Adrenal gland (tissue), 12 donors: ENCODE data around the gene COASY. TPM values are rescaled to one million over a fixed set of nuclear protein-coding genes. Genes with fewer than 3 reads are reported as not detected.
"Not testable (repeated sequence)": the region's sequence is repeated elsewhere in the genome, so short reads cannot be mapped to it uniquely, and the experiment has no call there.

Experiments
- DNase-seq, 7 donors: peaks; one replicate each; pipeline ENCODE4 v3.0.0-alpha.2; 2019 to 2020
- H3K27ac ChIP-seq, 5 donors: fragments of 200-600 bp; sonication (generic) in 4 of 5; 1 replicate in 3 of 5; 2 replicates in 2 of 5; pipeline versions ENCODE4 v1.5.1 to v1.8.0; 2016 to 2020; ENCODE audit warnings: mild to moderate bottlenecking in 1 of 5
- H3K27me3 ChIP-seq: fragments of 200-600 bp; 2 replicates; pipeline ENCODE4 v1.8.0; 2021
- H3K36me3 ChIP-seq, 2 donors: fragments of 200-600 bp; replicated peaks in 1 of 2; 1 replicate in 1 of 2; 2 replicates in 1 of 2; pipeline versions ENCODE4 v1.5.1 to v1.8.0; 2018 to 2022
- H3K4me1 ChIP-seq, 2 donors: fragments of 200-600 bp; replicated peaks in 1 of 2; 1 replicate in 1 of 2; 2 replicates in 1 of 2; pipeline versions ENCODE4 v1.5.1 to v1.8.0; 2018 to 2021
- H3K4me3 ChIP-seq, 4 donors: fragments of 200-600 bp; sonication (generic) in 3 of 4; one replicate each; pipeline ENCODE4 v1.5.1; 2016 to 2018
- H3K9me3 ChIP-seq, 3 donors: fragments of 200-600 bp; sonication (generic) in 1 of 3; replicated peaks in 1 of 3; 1 replicate in 2 of 3; 2 replicates in 1 of 3; pipeline versions ENCODE4 v1.5.1 to v1.8.0; 2016 to 2021
- CTCF ChIP-seq, 6 experiments: fragments of 450-650 bp in 4 of 6; fragments of 200-600 bp in 2 of 6; sonication (generic) in 1 of 6; IDR thresholded peaks; 1 replicate in 5 of 6; 2 replicates in 1 of 6; pipeline versions ENCODE4 v1.5.1 to v1.8.0; 2016 to 2021; ENCODE audit warnings: antibody characterized with exemption in 6 of 6, mild to moderate bottlenecking in 2 of 6, moderate library complexity in 1 of 6
- POLR2A ChIP-seq, 2 donors: fragments of 450-650 bp; IDR thresholded peaks; one replicate each; pipeline ENCODE4 v1.6.1; 2017; ENCODE audit warnings: antibody characterized with exemption in 2 of 2, mild to moderate bottlenecking in 2 of 2, moderate library complexity in 1 of 2
- WGBS, 4 donors: extraction: QIAGEN DNeasy Blood & Tissue Kit in 2 of 4; methylation state at CpG; one replicate each; pipeline versions ENCODE4 v1.1.5 to v1.1.7; 2013 to 2017; 5-methylcytosine and 5-hydroxymethylcytosine counted together
- intact Hi-C, 2 donors: fragments of 100-400 bp; cut with DNase I; formaldehyde crosslinking; loops; one replicate each; pipeline versions ENCODE4 v1.14.1 to v1.15.0; 2022 to 2023
- polyA plus RNA-seq, 3 donors: library from polyadenylated mRNA; stranded (reverse); fragments of 200-250 nt in 2 of 3; fragments of 350-450 nt in 1 of 3; fragmentation: Illumina TruSeq in 1 of 3; extraction: RNeasy Lipid Tissue Mini Kit (QIAGEN cat#74804) in 1 of 3; gene quantifications; one replicate each; pipeline ENCODE4 v1.2.3, GENCODE V29; 2013 to 2014
- total RNA-seq, 9 donors: library from RNA; depleted of rRNA in 4 of 9; stranded (reverse); fragments of >200 nt in 4 of 9; fragments of 120-200 nt in 1 of 9; fragmentation: NEBNext Ultra II Directional in 1 of 9; extraction: Animal tissue kit (Norgen Biotek cat#: 25700) in 1 of 9; gene quantifications; one replicate each; pipeline versions ENCODE4 v1.1.0 to v1.2.4, GENCODE V29; 2013 to 2023
- donor health status: healthy with polysubstance abuse.
- donor health status: Bipolar disorder and iron deficiency.
- donor health status: DM: yes; HTN: yes; CAD: no.
- donor health status: DM: no; HTN: no; CAD: no.
- donor health status: DM: no; HTN: no; CAD: no.
- donor health status: DM: yes; HTN: yes; CAD: no.

Gene COASY
- total and polyA plus RNA-seq, 12 donors = 46.8 to 192 (median 91.8) TPM

GRCh38 chr17:42541041-42541833, 20.7 kb upstream of the COASY start:
- Histone ChIP-seq H3K9me3 (no peaks in the 10 kb centered on the region), H3K27ac (no peak overlapping the region), H3K27me3 (no peaks in the 10 kb centered on the region), H3K4me1 (peaks cover 6 to 12% of the 10 kb centered on the region in 2 donors), H3K36me3 (peaks cover 0 to 49% of the 10 kb centered on the region in 2 donors), H3K4me3 (no peak overlapping the region)
- 77 to 80% (median 78%) methylated on average over 13 to 17 of the region's 17 CpGs for WGBS, 4 donors
- intact Hi-C loops = no loop called here
- TF ChIP-seq CTCF (IDR thresholded peaks at IDR 0.05) = no peak
- no peak for TF ChIP-seq POLR2A (IDR thresholded peaks at IDR 0.05)
- DNase-seq = no peak

GRCh38 chr17:42543190-42544079, 18.5 kb upstream of the COASY start:
- 93 to 97% (median 94%) methylated on average over 15 to 39 of the region's 39 CpGs for WGBS, 4 donors

GRCh38 chr17:42544874-42545283, 17.1 kb upstream of the COASY start:
- DNase-seq = no peak
- H3K27ac ChIP-seq = no peak overlapping the region
- no peaks in the 10 kb centered on the region for H3K27me3 ChIP-seq
- H3K9me3 ChIP-seq = no peaks in the 10 kb centered on the region
- no peak for TF ChIP-seq CTCF (IDR thresholded peaks at IDR 0.05)
- TF ChIP-seq POLR2A (IDR thresholded peaks at IDR 0.05) = no peak
- WGBS, 4 donors = 55 to 73% (median 68%) methylated on average over 8 of the region's 8 CpGs
- peaks cover 8 to 10% of the 10 kb centered on the region in 2 donors for H3K4me1 ChIP-seq
- intact Hi-C loops = no loop called here
- H3K4me3 ChIP-seq = no peak overlapping the region
- peaks cover 0 to 31% of the 10 kb centered on the region in 2 donors for H3K36me3 ChIP-seq

More at GRCh38 chr17:42543190-42544079, 18.5 kb upstream of the COASY start:
- Histone ChIP-seq H3K27ac (no peak overlapping the region), H3K36me3 (peaks cover 0 to 45% of the 10 kb centered on the region in 2 donors), H3K4me1 (peaks cover 5 to 6% of the 10 kb centered on the region in 2 donors), H3K4me3 (no peak overlapping the region), H3K27me3 (no peaks in the 10 kb centered on the region), H3K9me3 (no peaks in the 10 kb centered on the region)
- intact Hi-C loops = no loop called here
- DNase-seq = peak in 1 of 7 donors; percentile 25
- no peak for TF ChIP-seq POLR2A (IDR thresholded peaks at IDR 0.05)
- no peak for TF ChIP-seq CTCF (IDR thresholded peaks at IDR 0.05)

- WGBS, 4 donors = 84 to 89% (median 88%) methylated on average over 8 to 9 of the region's 9 CpGs
- DNase-seq, H3K27me3 ChIP-seq, H3K9me3 ChIP-seq, intact Hi-C loops, H3K4me3 ChIP-seq, H3K27ac ChIP-seq: not testable (repeated sequence)
- Histone ChIP-seq H3K4me1 (peaks cover 8 to 10% of the 10 kb centered on the region in 2 donors), H3K36me3 (peaks cover 0 to 28% of the 10 kb centered on the region in 2 donors)
Measured at GRCh38 chr17:42545755-42546505, 16.0 kb upstream of the COASY start.
